Fibroblast of lung (primary cell): ENCODE data around the gene UNC79. TPM values are rescaled to one million over a fixed set of nuclear protein-coding genes. Genes with fewer than 3 reads are reported as not detected.

ENCODE experiments used
- DNase-seq, 2 donors: peaks; one replicate each; pipeline versions ENCODE4 v3.0.0 to v3.0.0-alpha.2; 2010; ENCODE audit warnings: low read depth in 2 of 2
- H2AFZ ChIP-seq: 2 replicates; pipeline ENCODE4 v1.5.1; 2012; ENCODE audit warnings: low read length, control low read depth, inconsistent platforms
- H3K27ac ChIP-seq: 2 replicates; pipeline ENCODE4 v1.5.1; 2011; ENCODE audit warnings: low read length, control low read depth; ENCODE audit not compliant: insufficient read depth
- H3K27me3 ChIP-seq: 2 replicates; pipeline ENCODE4 v1.5.1; 2011; ENCODE audit warnings: mild to moderate bottlenecking, low read length; ENCODE audit not compliant: control insufficient read depth, insufficient read depth
- H3K36me3 ChIP-seq: 2 replicates; pipeline ENCODE4 v1.5.1; 2011; ENCODE audit warnings: low read length; ENCODE audit not compliant: control insufficient read depth, insufficient read depth
- H3K4me1 ChIP-seq: 2 replicates; pipeline ENCODE4 v1.5.1; 2011; ENCODE audit warnings: low read length; ENCODE audit not compliant: control insufficient read depth, insufficient read depth; ENCODE audit errors: extremely low read depth
- H3K4me2 ChIP-seq: 2 replicates; pipeline ENCODE4 v1.5.1; 2011; ENCODE audit warnings: low read length, control low read depth; ENCODE audit not compliant: insufficient read depth; ENCODE audit errors: extremely low read depth
- H3K4me3 ChIP-seq, 4 experiments: fragments of 200-600 bp in 1 of 4; sonication (generic) in 1 of 4; replicated peaks in 1 of 4; 2 replicates each; pipeline ENCODE4 v1.5.1; 2011 to 2016; ENCODE audit warnings: low read length in 4 of 4, low read depth in 3 of 4, mild to moderate bottlenecking in 3 of 4, control low read depth in 2 of 4, inconsistent platforms in 1 of 4, mixed read lengths in 1 of 4; ENCODE audit not compliant: insufficient read depth in 1 of 4; ENCODE audit errors: control extremely low read depth in 1 of 4
- H3K79me2 ChIP-seq: 2 replicates; pipeline ENCODE4 v1.5.1; 2012; ENCODE audit warnings: mild to moderate bottlenecking, low read length, inconsistent platforms; ENCODE audit not compliant: control insufficient read depth, insufficient read depth
- H3K9ac ChIP-seq: 2 replicates; pipeline ENCODE4 v1.5.1; 2011; ENCODE audit warnings: mild to moderate bottlenecking, low read length, control low read depth; ENCODE audit not compliant: insufficient read depth
- H3K9me3 ChIP-seq: 2 replicates; pipeline ENCODE4 v1.5.1; 2012; ENCODE audit warnings: low read depth, low read length; ENCODE audit not compliant: control insufficient read depth, insufficient read depth
- H4K20me1 ChIP-seq: 2 replicates; pipeline ENCODE4 v1.5.1; 2011; ENCODE audit warnings: low read length; ENCODE audit not compliant: control insufficient read depth, insufficient read depth; ENCODE audit errors: extremely low read depth
- CTCF ChIP-seq, 2 donors: IDR thresholded peaks in 1 of 2; conservative IDR thresholded peaks in 1 of 2; 1 replicate in 1 of 2; 2 replicates in 1 of 2; pipeline ENCODE4 v1.5.1; 2011 to 2012; ENCODE audit warnings: low read length in 2 of 2, control low read depth in 1 of 2, inconsistent platforms in 1 of 2, low read depth in 1 of 2, mild to moderate bottlenecking in 1 of 2
- EZH2 ChIP-seq: IDR thresholded peaks from 2 replicates; pipeline ENCODE4 v1.5.1; 2012; ENCODE audit warnings: low read length, control low read depth, mild to moderate bottlenecking; ENCODE audit errors: missing control alignments
- polyA plus RNA-seq, 2 donors: library from polyadenylated mRNA; depleted of rRNA in 1 of 2; stranded (reverse) in 1 of 2; unstranded in 1 of 2; fragments of >200 nt; gene quantifications; 2 replicates each; pipeline ENCODE4 v1.2.1, GENCODE V29; 2011 to 2012; ENCODE audit warnings: missing spikeins in 1 of 2
- total RNA-seq: library from RNA; depleted of rRNA; stranded (reverse); fragments of >200 nt; gene quantifications from 2 replicates; pipeline ENCODE4 v1.2.1, GENCODE V29; 2014

UNC79 gene
- total and polyA plus RNA-seq, 2 donors (not counting 1 experiment from before 2014, with no cell fraction given) = 0.02 to 0.17 TPM

- Histone ChIP-seq H2AFZ (no peak overlapping the region), H3K9ac (no peak overlapping the region), H3K27me3 (no peaks in the 10 kb centered on the region), H3K79me2 (no peaks in the 10 kb centered on the region), H3K4me3 (no peak overlapping the region), H3K9me3 (no peaks in the 10 kb centered on the region), H3K36me3 (no peaks in the 10 kb centered on the region), H3K27ac (no peak overlapping the region), H3K4me1 (no peaks in the 10 kb centered on the region), H4K20me1 (no peaks in the 10 kb centered on the region), H3K4me2 (no peak overlapping the region)
- no peak for DNase-seq
- TF ChIP-seq CTCF (conservative IDR thresholded peaks at IDR 0.05 in 1 of 2, IDR thresholded peaks at IDR 0.05 in 1 of 2; ENCODE audit: low read depth in 1 of 2, low read length in 2 of 2) = no peak
- no peak for TF ChIP-seq EZH2
Measured at GRCh38 chr14:93703941-93704340, 273.2 kb downstream of the UNC79 start.

- no peaks in the 10 kb centered on the region for H3K79me2 ChIP-seq
- TF ChIP-seq CTCF (conservative IDR thresholded peaks at IDR 0.05 in 1 of 2, IDR thresholded peaks at IDR 0.05 in 1 of 2; ENCODE audit: low read depth in 1 of 2, low read length in 2 of 2) (no peak), EZH2 (no peak)
- no peak overlapping the region for H3K27ac ChIP-seq
- no peaks in the 10 kb centered on the region for H3K4me1 ChIP-seq
- no peaks in the 10 kb centered on the region for H3K27me3 ChIP-seq
- no peaks in the 10 kb centered on the region for H3K36me3 ChIP-seq
- no peaks in the 10 kb centered on the region for H4K20me1 ChIP-seq
- H3K9me3 ChIP-seq = no peaks in the 10 kb centered on the region
- no peak for DNase-seq
- no peak overlapping the region for H2AFZ ChIP-seq
- H3K4me2 ChIP-seq = no peak overlapping the region
- H3K4me3 ChIP-seq = no peak overlapping the region
- no peak overlapping the region for H3K9ac ChIP-seq
Measured at GRCh38 chr14:93705513-93706156, 274.9 kb downstream of the UNC79 start.

GRCh38 chr14:93706360-93706955 is 275.7 kb downstream of the UNC79 start:
- no peaks in the 10 kb centered on the region for H3K36me3 ChIP-seq
- no peaks in the 10 kb centered on the region for H3K4me1 ChIP-seq
- no peak overlapping the region for H3K9ac ChIP-seq
- DNase-seq = no peak
- H4K20me1 ChIP-seq = no peaks in the 10 kb centered on the region
- H3K27ac ChIP-seq = no peak overlapping the region
- no peaks in the 10 kb centered on the region for H3K27me3 ChIP-seq
- TF ChIP-seq EZH2 (no peak), CTCF (conservative IDR thresholded peaks at IDR 0.05 in 1 of 2, IDR thresholded peaks at IDR 0.05 in 1 of 2; ENCODE audit: low read depth in 1 of 2, low read length in 2 of 2) (no peak)
- H3K4me2 ChIP-seq = no peak overlapping the region
- H3K4me3 ChIP-seq = no peak overlapping the region
- no peak overlapping the region for H2AFZ ChIP-seq
- no peaks in the 10 kb centered on the region for H3K9me3 ChIP-seq
- H3K79me2 ChIP-seq = no peaks in the 10 kb centered on the region
